SIG-M5 treated with dmso at 0.1 percent for 504 hours (cell line): ENCODE measurements around the gene USB1.

ENCODE experiments used
- DNase-seq: peaks from one replicate; lab custom pipeline; 2025; ENCODE audit not compliant: unreplicated experiment; lab: John Stamatoyannopoulos, UW

Gene USB1

GRCh38 chr16:58016840-58017446 is 15.7 kb downstream of the USB1 start:
- no peak for DNase-seq

- DNase-seq, result no peak
These were observed 17.6 kb downstream of the USB1 start for GRCh38 chr16:58018803-58019202.

GRCh38 chr16:58019866-58020538 is 18.8 kb downstream of the USB1 start:
- no peak for DNase-seq

GRCh38 chr16:58020628-58021521 is 19.7 kb downstream of the USB1 start:
- DNase-seq, result peak; percentile 29

- no peak for DNase-seq
These were observed 20.7 kb downstream of the USB1 start for GRCh38 chr16:58021661-58022551.

- DNase-seq, result no peak
These were observed 21.6 kb downstream of the USB1 start for GRCh38 chr16:58022601-58023371.

- no peak for DNase-seq
These were observed 23.5 kb downstream of the USB1 start for GRCh38 chr16:58024486-58025350.

- DNase-seq, result peak; percentile 41
These were observed 24.3 kb downstream of the USB1 start, which contains the start of gene MMP15 for GRCh38 chr16:58025351-58026138. Gene MMP15, plus strand, starts transcription at chr16:58025754. Its CDS starts 597 bp downstream, at chr16:58026351.

GRCh38 chr16:58026139-58026704 is 25.0 kb downstream of the USB1 start:
- DNase-seq, result no peak

GRCh38 chr16:58026705-58027160 is 25.5 kb downstream of the USB1 start:
- DNase-seq, result no peak

- no peak for DNase-seq
These were observed 26.1 kb downstream of the USB1 start for GRCh38 chr16:58027161-58027915.

- DNase-seq, result no peak
These were observed 26.8 kb downstream of the USB1 start for GRCh38 chr16:58027916-58028455.

GRCh38 chr16:58028541-58029070 is 27.4 kb downstream of the USB1 start:
- DNase-seq, result peak; percentile 4

- DNase-seq, result no peak
These were observed 28.2 kb downstream of the USB1 start for GRCh38 chr16:58029410-58029809.

GRCh38 chr16:58030136-58030840 is 29.1 kb downstream of the USB1 start:
- DNase-seq, result no peak
